ENCODE data around the gene JMJD7.

The JMJD7 gene

GRCh38 chr15:41860049-41860828 is 32.3 kb downstream of the JMJD7 start:
- H3K36me3 ChIP-seq (ENCODE audit: control insufficient read depth, insufficient read depth, low read length): no peaks in the 10 kb centered on the region
- H3K23ac ChIP-seq (ENCODE audit: low read length): no peak overlapping the region
- H3K4me2 ChIP-seq (ENCODE audit: low read length): no peak overlapping the region
- WGBS (ENCODE audit: extremely low coverage, insufficient coverage, low lambda C conversion rate): no CpG with 5 or more reads among the region's 15 CpGs
- H4K5ac ChIP-seq (ENCODE audit: low read length): no peak overlapping the region
- no peak overlapping the region for H3K18ac ChIP-seq (ENCODE audit: low read length)
- H3K27ac ChIP-seq (ENCODE audit: low read depth, low read length): no peak overlapping the region
- H3K4ac ChIP-seq (ENCODE audit: low read depth, low read length): no peak overlapping the region
- no peak overlapping the region for H2AK5ac ChIP-seq (ENCODE audit: low read length)
- no peak overlapping the region for H2BK5ac ChIP-seq (ENCODE audit: low read length)
- DNase-seq: peak; percentile 27
- no peaks in the 10 kb centered on the region for H3K4me1 ChIP-seq (ENCODE audit: control insufficient read depth, low read depth, low read length)
- H3K9ac ChIP-seq (ENCODE audit: low read length): no peak overlapping the region
- no peak overlapping the region for H2BK120ac ChIP-seq (ENCODE audit: low read depth, low read length)
- no peaks in the 10 kb centered on the region for H3K79me1 ChIP-seq (ENCODE audit: low read length)
- no peak overlapping the region for H3K56ac ChIP-seq (ENCODE audit: low read length)
- H4K8ac ChIP-seq (ENCODE audit: low read depth, low read length): no peak overlapping the region
- H3K27me3 ChIP-seq (ENCODE audit: insufficient read depth, low read length, poor library complexity): no peaks in the 10 kb centered on the region
- H3K79me2 ChIP-seq (ENCODE audit: control insufficient read depth, insufficient read depth, low read length): no peaks in the 10 kb centered on the region
- H2BK15ac ChIP-seq (replicated peaks; ENCODE audit: low read depth): no peak overlapping the region
- no peak overlapping the region for H3K4me3 ChIP-seq (ENCODE audit: low read length)

- no CpG with 5 or more reads among the region's 18 CpGs for WGBS (ENCODE audit: extremely low coverage, insufficient coverage, low lambda C conversion rate)
- Histone ChIP-seq H3K36me3 (ENCODE audit: control insufficient read depth, insufficient read depth, low read length) (no peaks in the 10 kb centered on the region), H2BK15ac (replicated peaks; ENCODE audit: low read depth) (no peak overlapping the region), H2BK120ac (ENCODE audit: low read depth, low read length) (no peak overlapping the region), H3K79me1 (ENCODE audit: low read length) (no peaks in the 10 kb centered on the region), H3K4me3 (ENCODE audit: low read length) (no peak overlapping the region), H3K4me1 (ENCODE audit: control insufficient read depth, low read depth, low read length) (no peaks in the 10 kb centered on the region), H3K18ac (ENCODE audit: low read length) (no peak overlapping the region), H2AK5ac (ENCODE audit: low read length) (no peak overlapping the region), H4K8ac (ENCODE audit: low read depth, low read length) (no peak overlapping the region), H3K27ac (ENCODE audit: low read depth, low read length) (no peak overlapping the region), H3K79me2 (ENCODE audit: control insufficient read depth, insufficient read depth, low read length) (no peaks in the 10 kb centered on the region), H3K27me3 (ENCODE audit: insufficient read depth, low read length, poor library complexity) (no peaks in the 10 kb centered on the region), H3K9ac (ENCODE audit: low read length) (no peak overlapping the region), H3K23ac (ENCODE audit: low read length) (peak overlapping the region; percentile 80), H3K4ac (ENCODE audit: low read depth, low read length) (no peak overlapping the region), H3K4me2 (ENCODE audit: low read length) (no peak overlapping the region), H2BK5ac (ENCODE audit: low read length) (no peak overlapping the region), H3K56ac (ENCODE audit: low read length) (no peak overlapping the region), H4K5ac (ENCODE audit: low read length) (no peak overlapping the region)
- no peak for DNase-seq
These were observed 34.0 kb downstream of the JMJD7 start for GRCh38 chr15:41861736-41862356.

DNA sequence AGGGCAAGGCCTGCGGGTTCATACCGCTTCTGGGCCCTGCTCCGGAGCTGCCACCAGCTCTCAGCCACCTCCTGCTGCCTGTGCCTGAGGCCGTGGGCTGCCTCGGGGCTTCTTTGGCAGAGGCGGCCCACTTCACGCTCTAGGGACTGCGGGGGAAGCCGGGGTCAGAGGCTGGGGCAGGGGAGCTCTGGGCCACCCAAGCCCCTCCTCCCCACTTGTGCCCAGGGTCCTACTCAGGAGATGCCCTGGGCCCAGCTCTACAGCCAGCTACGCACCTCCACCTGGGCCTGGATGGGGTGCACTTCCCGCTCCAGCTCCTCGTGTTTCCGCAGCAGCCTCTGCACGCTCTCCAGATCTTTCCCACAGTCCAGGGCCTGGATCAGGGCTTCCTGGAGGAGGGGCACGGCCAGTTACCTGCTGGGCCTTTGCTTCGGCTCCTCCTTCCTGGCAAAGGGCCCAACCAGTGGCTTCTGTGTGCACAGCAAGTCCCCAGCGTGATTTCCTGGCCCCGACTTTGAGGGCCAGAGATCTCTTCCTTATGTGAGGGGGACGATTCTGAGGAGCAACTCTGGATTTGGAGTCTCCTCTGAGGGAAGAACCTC is 34.7 kb downstream of the JMJD7 start:
- H3K4ac ChIP-seq (ENCODE audit: low read depth, low read length): no peak overlapping the region
- no peaks in the 10 kb centered on the region for H3K27me3 ChIP-seq (ENCODE audit: insufficient read depth, low read length, poor library complexity)
- no peak overlapping the region for H3K4me2 ChIP-seq (ENCODE audit: low read length)
- no peak overlapping the region for H4K8ac ChIP-seq (ENCODE audit: low read depth, low read length)
- no peak overlapping the region for H2BK120ac ChIP-seq (ENCODE audit: low read depth, low read length)
- H3K36me3 ChIP-seq (ENCODE audit: control insufficient read depth, insufficient read depth, low read length): no peaks in the 10 kb centered on the region
- no peaks in the 10 kb centered on the region for H3K79me2 ChIP-seq (ENCODE audit: control insufficient read depth, insufficient read depth, low read length)
- H3K27ac ChIP-seq (ENCODE audit: low read depth, low read length): no peak overlapping the region
- no peak overlapping the region for H4K5ac ChIP-seq (ENCODE audit: low read length)
- no peak overlapping the region for H2AK5ac ChIP-seq (ENCODE audit: low read length)
- H3K4me1 ChIP-seq (ENCODE audit: control insufficient read depth, low read depth, low read length): no peaks in the 10 kb centered on the region
- no peaks in the 10 kb centered on the region for H3K79me1 ChIP-seq (ENCODE audit: low read length)
- H3K9ac ChIP-seq (ENCODE audit: low read length): no peak overlapping the region
- no peak overlapping the region for H2BK15ac ChIP-seq (replicated peaks; ENCODE audit: low read depth)
- H3K56ac ChIP-seq (ENCODE audit: low read length): no peak overlapping the region
- H3K23ac ChIP-seq (ENCODE audit: low read length): no peak overlapping the region
- WGBS (ENCODE audit: extremely low coverage, insufficient coverage, low lambda C conversion rate): no CpG with 5 or more reads among the region's 19 CpGs
- H3K4me3 ChIP-seq (ENCODE audit: low read length): no peak overlapping the region
- peak; percentile 57 for DNase-seq
- no peak overlapping the region for H3K18ac ChIP-seq (ENCODE audit: low read length)
- H2BK5ac ChIP-seq (ENCODE audit: low read length): no peak overlapping the region

DNA sequence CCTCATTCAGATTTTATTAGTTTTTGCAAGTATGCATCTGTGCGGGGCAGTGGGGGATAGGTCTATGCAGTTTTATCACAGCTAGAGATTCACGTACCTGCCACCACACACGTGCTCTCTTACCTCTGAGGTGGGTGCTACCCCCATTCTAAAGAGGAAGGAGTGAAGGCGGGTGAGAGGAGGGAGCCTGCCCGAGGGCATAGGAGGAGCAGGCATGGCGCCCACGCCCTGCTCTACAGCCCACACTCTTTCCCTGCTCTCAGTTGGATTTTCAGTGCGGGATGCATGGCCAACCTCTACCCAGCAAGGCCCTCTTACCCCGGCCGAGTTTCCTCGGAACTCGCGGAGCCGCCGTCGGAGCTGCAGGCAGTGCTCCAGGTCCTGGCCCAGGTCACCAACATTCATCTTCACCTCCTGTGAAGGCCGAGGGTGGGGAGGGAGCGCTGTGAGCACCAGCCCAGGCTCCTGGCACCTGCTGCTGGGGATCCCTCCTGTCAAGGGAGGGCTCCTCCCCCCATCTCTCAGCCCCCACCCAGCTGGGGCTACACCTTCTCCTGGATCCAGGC is 37.7 kb downstream of the JMJD7 start:
- Histone ChIP-seq H3K4me3 (ENCODE audit: low read length) (no peak overlapping the region), H2AK5ac (ENCODE audit: low read length) (no peak overlapping the region), H4K5ac (ENCODE audit: low read length) (no peak overlapping the region), H3K36me3 (ENCODE audit: control insufficient read depth, insufficient read depth, low read length) (no peaks in the 10 kb centered on the region), H3K4me1 (ENCODE audit: control insufficient read depth, low read depth, low read length) (no peaks in the 10 kb centered on the region), H3K27me3 (ENCODE audit: insufficient read depth, low read length, poor library complexity) (no peaks in the 10 kb centered on the region), H3K4ac (ENCODE audit: low read depth, low read length) (no peak overlapping the region), H3K79me1 (ENCODE audit: low read length) (no peaks in the 10 kb centered on the region), H3K27ac (ENCODE audit: low read depth, low read length) (no peak overlapping the region), H2BK120ac (ENCODE audit: low read depth, low read length) (no peak overlapping the region), H3K4me2 (ENCODE audit: low read length) (no peak overlapping the region), H2BK5ac (ENCODE audit: low read length) (no peak overlapping the region), H4K8ac (ENCODE audit: low read depth, low read length) (no peak overlapping the region), H3K18ac (ENCODE audit: low read length) (no peak overlapping the region), H3K9ac (ENCODE audit: low read length) (no peak overlapping the region), H3K79me2 (ENCODE audit: control insufficient read depth, insufficient read depth, low read length) (no peaks in the 10 kb centered on the region), H3K23ac (ENCODE audit: low read length) (no peak overlapping the region), H2BK15ac (replicated peaks; ENCODE audit: low read depth) (no peak overlapping the region), H3K56ac (ENCODE audit: low read length) (no peak overlapping the region)
- DNase-seq: no peak
- WGBS (ENCODE audit: extremely low coverage, insufficient coverage, low lambda C conversion rate): no CpG with 5 or more reads among the region's 18 CpGs

DNA sequence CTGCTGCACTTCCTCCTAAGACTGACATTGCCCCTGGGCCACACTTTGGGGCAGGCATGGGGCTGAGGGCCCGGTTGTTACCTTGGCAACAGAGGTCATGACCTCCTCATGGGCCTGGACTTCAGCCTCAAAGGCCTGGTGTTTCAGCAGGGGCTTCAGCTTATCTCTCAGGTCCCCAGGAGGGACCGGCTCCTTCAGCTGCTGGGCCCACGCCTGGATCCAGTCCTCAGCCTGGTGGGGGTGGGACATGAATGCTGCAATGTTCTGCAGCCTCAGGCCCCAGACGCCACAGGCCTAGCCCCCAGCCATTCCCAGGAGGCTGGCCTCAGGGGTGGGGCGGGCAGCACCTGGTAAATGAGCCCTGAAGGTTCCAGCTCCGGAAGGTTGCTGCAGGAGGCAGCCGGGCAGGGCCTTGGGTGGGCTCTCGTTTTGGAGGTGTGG is 38.4 kb downstream of the JMJD7 start:
- peak; percentile 67 for DNase-seq
- no CpG with 5 or more reads among the region's 8 CpGs for WGBS (ENCODE audit: extremely low coverage, insufficient coverage, low lambda C conversion rate)
- H3K27me3 ChIP-seq (ENCODE audit: insufficient read depth, low read length, poor library complexity): no peaks in the 10 kb centered on the region
- no peaks in the 10 kb centered on the region for H3K79me1 ChIP-seq (ENCODE audit: low read length)
- no peak overlapping the region for H3K18ac ChIP-seq (ENCODE audit: low read length)
- H3K4me2 ChIP-seq (ENCODE audit: low read length): no peak overlapping the region
- H3K56ac ChIP-seq (ENCODE audit: low read length): no peak overlapping the region
- H3K23ac ChIP-seq (ENCODE audit: low read length): no peak overlapping the region
- no peaks in the 10 kb centered on the region for H3K36me3 ChIP-seq (ENCODE audit: control insufficient read depth, insufficient read depth, low read length)
- H3K4me1 ChIP-seq (ENCODE audit: control insufficient read depth, low read depth, low read length): no peaks in the 10 kb centered on the region
- H2AK5ac ChIP-seq (ENCODE audit: low read length): no peak overlapping the region
- no peak overlapping the region for H2BK120ac ChIP-seq (ENCODE audit: low read depth, low read length)
- no peak overlapping the region for H4K8ac ChIP-seq (ENCODE audit: low read depth, low read length)
- no peak overlapping the region for H3K4me3 ChIP-seq (ENCODE audit: low read length)
- H4K5ac ChIP-seq (ENCODE audit: low read length): no peak overlapping the region
- H3K79me2 ChIP-seq (ENCODE audit: control insufficient read depth, insufficient read depth, low read length): no peaks in the 10 kb centered on the region
- H3K27ac ChIP-seq (ENCODE audit: low read depth, low read length): no peak overlapping the region
- no peak overlapping the region for H3K4ac ChIP-seq (ENCODE audit: low read depth, low read length)
- no peak overlapping the region for H3K9ac ChIP-seq (ENCODE audit: low read length)
- H2BK5ac ChIP-seq (ENCODE audit: low read length): no peak overlapping the region
- H2BK15ac ChIP-seq (replicated peaks; ENCODE audit: low read depth): no peak overlapping the region
